ENCODE measurements around the gene BRD3.

Gene BRD3

DNA sequence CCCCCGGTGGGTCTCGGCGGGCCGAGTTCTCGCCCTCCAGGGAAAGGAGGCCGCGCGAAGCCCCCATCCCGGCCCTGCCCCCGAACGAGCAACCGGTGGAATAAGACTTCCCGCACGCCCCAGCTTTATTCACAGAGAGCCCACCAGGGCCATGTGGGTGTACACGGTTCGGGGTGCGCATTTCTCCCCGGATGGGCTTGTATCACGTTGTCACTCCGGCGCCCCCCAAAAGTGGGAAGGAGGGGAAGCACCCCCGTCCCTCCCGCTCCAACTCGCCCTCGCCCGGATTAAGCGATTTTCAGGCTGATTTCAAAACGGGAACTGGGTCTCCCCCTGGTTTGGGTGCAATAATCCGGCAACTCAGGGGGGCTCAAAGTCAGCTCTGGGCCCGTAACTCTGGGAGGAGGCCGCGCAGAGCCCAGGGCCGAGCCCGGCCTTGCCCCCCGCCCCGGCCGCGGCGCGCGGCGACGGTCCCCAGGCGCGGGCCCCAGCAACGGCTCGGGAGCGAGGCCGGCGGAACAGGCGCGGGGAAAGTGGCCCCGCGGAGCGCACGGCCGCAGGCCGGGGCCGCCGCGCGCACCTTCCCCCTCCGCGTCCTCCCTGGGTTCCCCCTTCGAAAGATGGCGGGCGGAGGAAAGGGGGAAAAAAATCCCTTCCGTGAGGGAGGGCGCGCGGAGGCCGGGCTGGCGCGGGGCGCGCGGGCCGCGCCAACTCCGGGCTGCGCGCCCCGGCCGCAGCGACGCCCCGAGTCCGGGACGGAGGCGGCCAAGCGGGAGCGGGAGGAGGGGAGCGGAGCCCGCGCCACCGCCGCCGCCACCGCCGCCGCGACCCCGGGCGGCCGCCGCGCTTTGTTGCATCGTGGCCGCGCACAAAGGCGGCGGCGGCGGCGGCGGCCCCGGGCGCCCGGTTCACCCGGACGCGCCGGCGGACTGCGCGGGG, 644 bp downstream of the BRD3 start:
- peak in 1 of 3 experiments; percentile 29 for DNase-seq (ENCODE audit: low read depth in 3 of 3)

DNA sequence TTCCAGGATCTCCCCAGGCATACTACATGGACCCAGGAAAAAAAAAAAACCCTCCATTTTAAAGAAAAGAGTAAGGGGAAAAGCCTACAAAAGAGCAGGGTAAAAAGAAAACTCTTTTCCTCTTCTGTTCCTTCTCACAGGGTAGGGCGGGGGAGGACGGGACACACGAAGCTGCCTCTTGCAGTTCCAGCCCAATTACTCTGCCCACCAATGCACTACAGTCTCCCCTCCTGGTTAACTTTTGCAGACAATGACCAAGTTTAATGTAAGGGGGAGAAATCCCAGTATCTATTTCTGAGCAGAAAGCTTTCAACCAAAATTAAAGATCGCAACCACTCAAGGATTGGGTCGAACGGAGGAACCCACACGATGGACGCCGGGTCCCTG, 1.3 kb downstream of the BRD3 start:
- no peak for DNase-seq (ENCODE audit: low read depth in 3 of 3)

DNA sequence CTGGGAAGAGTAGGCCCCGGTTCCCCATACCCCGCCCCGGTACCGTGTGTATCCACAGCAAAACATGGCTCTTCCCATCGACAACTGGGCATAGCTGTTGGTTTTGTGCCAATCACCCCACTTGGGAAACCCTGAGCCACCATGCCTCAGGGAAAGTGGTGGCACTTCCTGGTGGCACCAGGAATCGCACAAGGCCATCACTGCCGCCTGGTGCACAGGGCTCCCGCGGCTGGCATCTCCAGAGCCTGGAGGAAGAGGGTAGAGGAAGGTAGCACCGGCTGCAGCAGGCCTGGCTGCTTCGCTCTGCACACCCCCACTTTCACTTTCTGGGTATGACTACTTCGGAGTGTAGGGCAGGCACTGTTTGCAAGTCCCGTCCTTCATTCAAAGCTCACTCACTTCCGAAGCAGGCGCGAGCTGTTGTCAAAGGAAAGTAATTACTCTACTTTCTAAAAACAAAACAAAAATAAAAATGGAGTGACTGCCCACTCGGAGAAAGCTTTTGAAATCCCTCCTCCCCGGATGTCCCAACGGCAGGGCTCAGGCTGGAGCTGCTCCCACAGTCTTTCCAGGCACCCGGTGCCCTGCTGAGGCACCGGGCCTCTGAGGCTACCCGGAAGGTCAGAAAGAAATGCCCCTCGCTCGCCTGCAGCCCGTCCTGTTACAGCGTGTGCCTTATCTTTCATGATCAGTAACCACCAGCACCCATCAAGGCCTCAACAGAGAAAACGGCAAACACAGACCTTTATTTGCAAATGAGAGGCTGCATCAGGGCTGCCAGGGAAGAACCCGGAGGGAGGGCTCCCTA, 2.0 kb downstream of the BRD3 start:
- DNase-seq (ENCODE audit: low read depth in 3 of 3): peak; percentile 38 to 61 (median 55)

DNA sequence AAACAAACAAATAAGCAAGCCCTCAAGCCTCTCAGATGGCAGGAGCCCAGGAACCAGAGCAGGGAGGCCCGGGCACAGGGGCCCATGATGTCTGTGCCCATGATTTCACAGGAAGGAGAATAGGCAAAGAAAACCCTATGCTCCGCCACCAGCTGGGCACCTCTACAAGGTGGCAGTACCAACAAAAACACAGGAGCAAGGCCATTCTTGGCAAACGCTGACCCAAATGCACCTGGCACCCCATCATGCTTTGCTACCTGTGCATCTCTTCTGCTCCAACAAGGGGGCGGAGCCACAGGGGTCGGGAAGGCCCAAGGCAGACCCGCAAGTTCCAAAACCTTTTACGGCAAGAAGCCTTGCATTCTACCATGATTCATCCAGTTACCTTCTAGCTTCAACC, 3.1 kb downstream of the BRD3 start:
- no peak for DNase-seq (ENCODE audit: low read depth in 3 of 3)

DNA sequence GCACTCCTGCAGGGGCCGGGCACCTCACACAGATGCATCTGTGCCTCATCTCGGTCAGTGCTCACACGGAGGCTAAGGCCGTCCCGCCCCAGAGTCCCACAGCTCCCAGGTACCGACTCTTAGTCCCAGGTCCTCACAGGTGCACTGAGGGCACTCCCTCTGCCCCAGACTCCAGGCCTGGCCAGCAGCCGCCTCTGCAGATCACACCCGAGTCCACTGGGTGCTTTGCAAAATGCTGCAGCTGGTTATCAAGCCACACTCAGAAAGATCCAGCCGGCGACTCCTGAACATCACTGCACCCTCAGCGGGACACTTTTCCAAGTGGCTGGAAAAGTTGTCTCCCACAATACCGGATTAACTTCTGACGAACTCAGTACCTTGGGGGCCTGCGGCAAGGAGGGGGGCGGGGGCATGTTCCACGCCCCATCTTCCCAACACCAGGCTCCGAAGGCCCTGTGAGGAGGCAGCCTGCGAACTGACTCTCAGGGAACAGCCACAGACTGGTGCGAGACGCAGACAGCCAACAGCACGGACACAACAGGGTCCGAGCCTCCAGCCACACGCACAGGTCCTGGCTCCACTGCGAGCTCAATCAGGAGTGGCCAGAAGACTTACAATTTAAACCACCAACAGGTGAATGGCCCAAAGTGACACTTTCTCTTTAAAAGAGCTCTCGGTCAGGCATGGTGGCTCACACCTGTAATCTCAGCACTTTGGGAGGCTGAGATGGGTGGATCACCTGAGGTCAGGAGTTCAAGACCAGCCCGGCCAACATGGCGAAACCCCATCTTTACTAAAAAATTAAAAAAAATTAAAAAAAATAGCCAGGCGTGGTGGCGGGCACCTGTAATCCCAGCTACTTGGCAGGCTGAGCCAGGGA, 4.0 kb downstream of the BRD3 start:
- no peak for DNase-seq (ENCODE audit: low read depth in 3 of 3)

DNA sequence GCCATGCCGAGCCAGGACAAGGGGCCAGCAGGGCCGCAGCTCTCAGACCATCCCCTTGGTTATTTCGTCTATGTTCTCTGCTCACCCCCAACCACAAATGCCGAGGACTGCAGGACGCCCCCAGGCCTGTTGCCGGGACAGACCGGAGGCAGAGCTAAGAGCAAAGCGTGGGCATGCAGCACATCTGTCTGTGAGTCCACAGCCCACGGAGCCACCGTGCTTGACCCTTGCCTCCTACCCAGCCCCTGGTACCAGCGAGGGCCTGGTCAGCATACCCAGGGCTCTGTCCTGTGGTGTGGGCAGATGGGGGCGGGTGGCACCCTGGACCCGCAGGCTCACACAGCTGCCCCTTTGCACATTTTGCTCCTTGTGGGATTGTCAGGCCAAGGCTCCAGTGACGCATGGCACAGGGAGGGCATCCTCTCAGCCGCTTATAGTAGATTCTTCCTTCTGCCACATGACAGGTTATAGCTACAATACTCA, 4.7 kb downstream of the BRD3 start:
- no peak for DNase-seq (ENCODE audit: low read depth in 3 of 3)

DNA sequence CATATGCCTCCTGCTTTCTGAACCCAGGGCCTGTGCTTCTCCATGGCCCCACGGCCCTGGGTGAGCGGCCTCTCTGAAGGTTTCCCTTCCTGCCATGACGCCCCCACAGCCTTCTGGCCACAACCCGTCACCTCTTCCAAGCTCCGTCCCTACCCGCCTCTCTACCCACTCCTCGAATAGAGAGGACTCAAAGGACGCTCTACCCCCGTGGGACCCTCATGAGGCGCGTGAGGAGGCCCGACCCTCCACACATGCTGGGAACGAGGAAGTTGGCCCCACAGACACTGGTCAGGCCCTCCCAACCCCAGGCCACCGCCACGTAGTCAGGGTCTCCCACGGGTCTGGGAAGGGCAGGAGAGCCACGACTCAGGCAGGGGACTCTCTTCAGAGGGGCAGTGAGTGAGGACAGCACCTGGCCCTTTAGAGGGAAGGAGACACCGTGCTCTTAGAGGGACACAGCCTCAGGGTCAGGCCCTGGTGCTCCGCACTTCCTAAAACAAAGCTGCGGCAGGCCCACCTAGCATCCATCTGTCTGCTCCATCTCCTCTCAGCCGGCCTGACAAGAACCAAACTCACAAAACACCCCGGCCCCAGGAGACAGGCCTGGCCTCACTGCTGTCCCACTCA, 5.3 kb downstream of the BRD3 start:
- DNase-seq (ENCODE audit: low read depth in 3 of 3): no peak

DNA sequence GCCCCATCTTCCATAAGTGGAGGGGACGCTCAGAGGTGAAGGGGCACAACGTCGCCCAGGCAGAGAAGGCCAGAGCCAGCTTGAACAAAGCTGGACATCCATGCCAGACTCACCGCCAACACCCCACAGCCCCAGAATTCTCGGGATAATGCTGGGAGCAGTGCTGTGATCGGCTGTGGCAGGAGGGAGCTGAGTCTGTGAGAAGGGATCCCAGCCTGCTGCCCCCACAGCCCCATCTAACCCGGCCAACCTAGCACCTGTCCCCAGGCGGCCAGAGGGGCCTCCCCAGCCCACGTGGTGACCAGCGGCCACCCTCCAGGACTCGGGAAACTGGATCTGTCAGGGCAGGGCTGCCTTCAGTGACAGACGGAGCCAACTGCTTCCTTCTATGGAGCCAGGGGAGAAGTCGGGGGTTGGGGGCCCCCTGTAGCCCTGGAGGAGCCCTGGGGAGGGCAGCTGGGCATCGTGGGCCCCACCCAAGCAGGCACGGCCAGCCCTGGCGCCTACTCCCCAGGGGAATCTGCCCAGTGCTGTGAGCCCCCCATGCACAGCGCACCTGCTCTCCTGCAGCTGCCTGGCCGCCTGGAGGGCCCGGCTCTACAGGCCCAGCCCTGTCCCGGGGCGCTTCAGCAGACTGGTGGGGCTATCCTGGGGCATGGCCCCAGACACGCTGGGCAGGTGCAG, 6.0 kb downstream of the BRD3 start:
- DNase-seq (ENCODE audit: low read depth in 3 of 3): no peak

DNA sequence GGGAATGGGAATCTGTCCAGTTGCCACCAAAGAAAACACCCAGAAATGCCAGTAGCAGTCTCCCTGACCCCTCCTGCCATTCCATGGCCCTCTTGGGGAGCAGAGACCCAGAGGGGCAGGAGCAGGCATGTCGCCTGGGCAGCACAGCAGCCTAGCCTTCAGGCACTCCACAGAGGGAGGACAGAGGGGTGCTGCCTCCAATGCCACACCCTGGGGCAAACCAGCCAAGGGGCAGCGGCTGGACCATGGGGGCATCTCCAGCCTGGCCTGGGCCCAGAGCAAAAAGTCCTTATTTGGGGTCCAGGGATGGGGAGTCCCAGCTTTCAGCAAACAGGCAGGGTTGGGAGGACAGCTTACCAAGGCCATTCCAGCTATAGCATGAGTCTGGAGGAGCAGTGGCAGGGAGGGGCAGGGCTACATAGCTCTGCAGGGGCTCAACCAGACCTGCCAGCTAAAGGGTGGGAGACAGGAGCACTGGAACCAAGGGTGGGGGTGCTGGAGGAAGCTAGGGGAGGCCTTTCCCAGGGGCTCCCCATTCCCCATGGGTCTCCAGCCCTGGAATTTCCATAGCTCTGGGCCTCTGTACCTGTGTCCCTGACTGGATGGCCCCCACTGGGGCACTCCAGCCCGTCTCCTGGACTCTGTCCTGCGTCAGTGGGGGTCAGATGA, 6.7 kb downstream of the BRD3 start:
- no peak for DNase-seq (ENCODE audit: low read depth in 3 of 3)

DNA sequence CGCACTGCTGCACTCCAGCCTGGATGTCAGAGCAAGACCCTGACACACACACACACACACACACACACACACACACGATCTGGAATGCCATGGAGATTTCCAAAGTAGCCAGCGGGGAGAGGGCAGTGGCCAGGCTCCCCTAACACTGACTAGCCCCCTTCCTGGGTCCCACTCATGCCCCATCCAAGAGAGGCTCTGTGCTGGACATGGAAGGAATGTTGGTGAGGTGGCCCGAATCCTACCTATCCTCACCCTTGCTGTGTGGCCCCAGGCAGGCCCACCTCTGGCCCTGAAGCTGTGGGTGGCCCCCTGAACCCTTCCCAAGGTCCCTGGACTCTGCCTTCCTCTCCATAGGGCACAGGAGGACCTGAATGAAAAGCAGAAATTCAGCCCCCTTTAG, 7.3 kb downstream of the BRD3 start:
- no peak for DNase-seq (ENCODE audit: low read depth in 3 of 3)

DNA sequence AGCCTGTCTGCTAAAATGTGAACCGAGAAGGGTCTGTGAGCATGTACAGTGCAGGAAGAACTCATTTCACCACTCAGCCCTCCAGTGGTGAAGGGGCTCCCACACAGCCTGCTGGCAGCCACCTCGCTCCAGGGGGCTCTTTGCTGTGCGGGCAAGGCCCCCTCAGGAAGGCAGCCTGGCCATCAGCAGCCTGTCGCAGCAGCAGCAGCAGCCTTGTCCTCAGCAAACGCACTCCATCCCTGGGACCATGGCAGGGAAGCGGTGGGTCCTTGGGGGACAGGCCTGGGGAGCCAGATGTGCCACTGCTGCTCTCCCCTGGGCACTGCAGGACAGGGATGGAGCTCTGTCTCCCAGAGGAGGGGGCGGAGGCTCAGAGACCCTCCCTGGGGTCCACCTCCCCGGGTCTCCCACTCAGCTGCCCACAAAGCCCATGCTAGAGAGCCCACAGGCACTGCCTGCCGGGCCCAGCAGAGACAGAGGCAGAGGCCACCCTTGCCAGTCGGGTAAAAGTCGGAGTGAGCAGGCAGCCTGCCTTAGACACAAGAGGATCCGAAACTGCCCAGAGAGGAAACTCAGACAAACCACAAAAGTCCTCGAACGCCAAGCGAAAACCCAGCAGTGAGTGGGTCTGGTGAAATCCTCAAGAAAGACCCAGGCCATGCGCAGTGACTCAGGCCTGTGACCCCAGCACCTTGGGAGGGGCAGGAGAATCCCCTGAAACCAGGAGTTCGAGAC, 8.0 kb downstream of the BRD3 start:
- peak in 1 of 3 experiments; percentile 25 for DNase-seq (ENCODE audit: low read depth in 3 of 3)

DNA sequence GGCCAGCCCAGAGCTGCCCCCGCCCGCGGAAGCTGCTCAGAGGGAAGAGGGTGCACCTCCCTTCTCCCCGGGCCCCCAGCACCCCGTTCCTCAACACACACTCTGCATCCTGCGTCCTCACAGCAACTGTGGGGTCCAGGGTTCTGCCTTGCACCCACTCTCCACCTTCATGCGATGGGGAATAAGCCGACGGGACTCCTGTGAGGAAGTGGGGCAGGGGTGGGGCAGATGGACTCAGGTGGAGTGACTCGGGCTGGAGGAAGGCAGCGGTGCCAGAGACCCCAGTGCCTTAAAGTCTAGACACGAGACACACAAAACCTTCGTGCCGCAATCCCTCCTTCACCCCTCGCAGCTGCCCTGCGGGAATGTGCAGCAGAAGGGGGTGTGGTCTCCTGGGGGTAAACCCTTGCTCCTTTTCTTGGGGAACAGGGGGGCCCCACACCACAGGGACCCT, 8.6 kb downstream of the BRD3 start:
- DNase-seq (ENCODE audit: low read depth in 3 of 3): no peak

DNA sequence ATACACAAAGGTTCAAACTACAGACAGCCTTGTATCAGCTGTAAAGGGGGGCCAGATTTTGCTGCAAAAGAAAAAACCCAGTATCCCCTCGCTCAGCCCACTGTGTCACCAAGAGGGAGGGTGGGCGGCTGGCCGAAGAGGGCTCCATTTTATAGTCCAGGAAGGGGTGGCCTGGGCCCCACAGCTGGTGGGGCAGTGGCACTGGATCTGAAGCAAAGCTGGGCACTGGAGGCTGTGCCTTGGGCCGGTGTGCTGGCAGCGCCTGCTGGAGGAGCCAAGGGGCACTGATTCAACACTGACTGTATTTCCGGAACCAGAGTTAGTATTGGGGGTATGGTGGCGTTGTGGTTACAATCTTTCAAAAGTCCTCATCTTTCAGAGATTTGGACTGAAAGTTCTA, 9.1 kb downstream of the BRD3 start:
- no peak for DNase-seq (ENCODE audit: low read depth in 3 of 3)

DNA sequence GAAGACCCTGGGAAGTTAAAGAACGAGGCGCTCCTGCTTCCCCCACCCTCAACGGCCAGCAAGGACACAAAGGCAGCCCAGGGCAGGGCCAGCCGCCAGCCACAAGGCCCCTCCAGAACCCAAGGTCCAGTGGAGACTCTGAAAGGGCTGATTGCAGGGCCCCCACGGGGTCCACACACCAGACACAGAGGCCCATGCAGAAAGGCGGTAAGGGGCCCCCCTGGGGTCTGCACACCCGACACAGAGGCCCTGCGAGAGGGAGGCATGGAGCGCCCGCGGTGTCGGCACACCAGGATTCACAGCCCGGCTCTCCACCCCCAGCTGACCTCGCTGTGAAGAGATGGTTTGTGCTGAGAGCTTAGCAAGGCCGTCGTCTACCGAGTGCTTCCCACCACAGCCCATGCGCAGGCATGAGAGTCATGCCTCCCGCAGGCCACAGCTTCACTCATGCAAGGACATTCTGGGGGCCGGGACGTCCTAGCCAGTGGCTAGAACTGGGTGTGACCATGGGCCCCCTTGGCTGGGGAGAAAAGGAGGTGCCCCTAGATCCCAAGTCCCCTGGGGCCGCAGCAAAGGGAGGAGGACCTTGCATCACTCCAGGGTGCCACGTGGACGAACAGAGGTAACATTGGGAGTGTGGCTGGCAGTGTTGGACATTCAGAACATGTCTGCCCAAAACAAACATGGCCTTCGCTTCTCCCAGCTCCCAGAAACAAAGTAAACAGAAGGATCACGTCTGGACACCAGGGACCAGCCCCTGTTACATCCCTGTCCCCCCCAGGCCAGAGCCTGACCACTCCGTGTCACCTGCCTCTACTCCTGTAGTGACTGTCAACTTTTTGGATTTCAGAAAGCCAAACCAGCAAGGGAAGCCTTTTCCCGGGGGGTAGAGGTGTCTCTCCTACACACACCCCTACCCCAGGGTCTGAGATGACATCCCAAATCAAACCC, 9.8 kb downstream of the BRD3 start:
- no peak for DNase-seq (ENCODE audit: low read depth in 3 of 3)

DNA sequence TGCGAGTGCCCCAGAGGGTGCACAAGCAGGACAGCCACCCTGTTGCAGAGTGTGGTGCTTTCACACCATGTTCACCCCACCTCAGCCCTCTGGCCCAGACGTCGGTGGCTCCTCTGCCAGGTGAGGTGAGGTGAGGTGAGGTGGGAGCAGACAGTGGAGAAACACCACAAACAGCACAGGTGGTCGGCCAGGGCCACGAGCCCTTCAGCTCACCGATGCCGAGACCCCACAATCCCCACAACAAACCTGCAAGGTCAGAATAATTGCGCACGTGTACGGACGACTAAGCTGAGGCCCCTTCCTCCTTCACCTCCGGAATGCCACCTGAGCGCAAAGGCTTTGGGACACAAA, 10.5 kb downstream of the BRD3 start:
- no peak for DNase-seq (ENCODE audit: low read depth in 3 of 3)

DNA sequence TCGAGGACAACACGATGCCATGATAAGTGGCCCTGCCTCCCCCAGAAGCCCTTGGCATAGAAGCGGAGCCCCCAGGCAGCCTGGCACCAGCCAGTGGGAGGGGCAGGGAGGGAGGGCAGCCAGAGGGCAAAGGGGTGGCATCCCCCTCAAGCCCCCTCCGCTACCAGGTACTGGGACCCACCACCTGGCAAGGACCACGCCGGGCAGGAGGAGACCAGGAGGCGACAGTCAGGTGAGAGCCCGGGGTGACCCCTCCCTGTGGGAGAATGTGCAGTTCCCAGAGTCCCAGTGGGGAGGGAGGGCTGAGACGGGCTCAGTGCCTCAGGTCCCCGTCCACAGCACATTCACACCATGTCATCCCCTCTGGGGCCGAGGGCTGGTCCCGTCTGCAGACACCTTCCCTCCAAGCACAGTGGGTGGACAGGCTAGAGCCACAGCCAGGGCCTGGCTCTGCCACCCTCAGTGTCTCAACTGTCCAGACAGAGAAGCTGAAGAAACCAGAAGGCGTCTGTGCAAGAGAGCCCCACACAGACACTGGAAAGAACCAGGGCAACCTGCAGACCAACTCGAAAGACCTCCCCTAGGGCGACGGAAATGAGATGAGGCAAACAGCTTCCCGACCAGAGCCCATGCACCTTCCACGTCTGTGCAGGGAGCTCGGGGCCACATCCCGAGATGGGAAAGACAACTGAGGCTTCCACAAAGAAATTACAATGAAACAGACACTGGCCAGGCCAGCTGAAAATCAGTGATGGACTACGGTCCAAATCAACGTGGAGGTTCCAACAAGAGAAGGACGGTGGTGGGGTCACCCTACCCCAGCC, 11.1 kb downstream of the BRD3 start:
- no peak for DNase-seq (ENCODE audit: low read depth in 3 of 3)

DNA sequence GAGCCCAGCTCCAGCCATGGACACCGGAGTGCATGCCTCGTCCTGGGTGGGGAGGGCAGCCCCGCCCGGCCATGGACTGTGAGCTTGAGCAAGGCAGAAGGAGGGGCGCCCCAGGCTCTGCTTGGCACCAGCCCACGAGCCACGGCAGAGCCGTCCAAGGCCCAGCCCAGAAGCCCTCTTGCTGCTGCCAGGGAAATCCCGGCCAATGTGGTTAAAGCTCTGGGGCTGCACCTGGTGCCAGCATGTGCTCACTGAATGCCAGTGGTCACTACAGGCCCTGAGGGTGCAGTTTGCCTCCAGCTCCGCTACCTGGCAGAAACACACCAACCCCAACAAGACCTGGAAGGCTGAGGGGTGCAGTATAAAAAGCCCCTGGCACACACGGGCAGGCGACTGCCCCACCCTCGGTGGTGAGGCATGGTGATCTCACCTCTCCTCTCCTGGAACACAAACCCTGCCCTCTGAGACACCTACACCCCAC, 11.8 kb downstream of the BRD3 start:
- DNase-seq (ENCODE audit: low read depth in 3 of 3): no peak

Measured in stimulated activated CD4-positive, alpha-beta T cell treated with anti-CD3 and anti-CD28 coated beads, TNF-alpha, amount 100 ng/mL, for 24 hours (primary cell).